PFSK-1 (cell line): Measurements from ENCODE around the gene MAML1.

Experiments used
- FOXP2 ChIP-seq: optimal IDR thresholded peaks from 2 replicates; pipeline ENCODE3; 2011; ENCODE audit warnings: borderline replicate concordance, control low read depth, inconsistent platforms; ENCODE audit not compliant: insufficient read depth; ENCODE audit errors: extremely low read length, extremely low read depth
- POLR2AphosphoS5 ChIP-seq: IDR thresholded peaks from 2 replicates; pipeline ENCODE4 v1.6.1; 2012; ENCODE audit warnings: low read depth, mild to moderate bottlenecking, control low read depth, low read length, moderate library complexity
- REST ChIP-seq, 2 experiments: IDR thresholded peaks; 2 replicates each; pipeline versions ENCODE4 v1.6.1 to v1.8.0; 2011 to 2012; ENCODE audit warnings: low read depth in 2 of 2, low read length in 2 of 2, control low read depth in 1 of 2, inconsistent platforms in 1 of 2, mild to moderate bottlenecking in 1 of 2, moderate library complexity in 1 of 2; ENCODE audit not compliant: insufficient read depth in 1 of 2
- SIN3A ChIP-seq: IDR thresholded peaks from 2 replicates; pipeline ENCODE4 v1.6.1; 2012; ENCODE audit warnings: mild to moderate bottlenecking, low read length, moderate library complexity, borderline replicate concordance; ENCODE audit not compliant: insufficient read depth
- TAF1 ChIP-seq: IDR thresholded peaks from 2 replicates; pipeline ENCODE4 v1.6.1; 2012; ENCODE audit warnings: low read length, control low read depth, borderline replicate concordance; ENCODE audit not compliant: insufficient read depth

Gene MAML1

GRCh38 chr5:179791881-179792611 lies 59.4 kb downstream of the MAML1 start:
- TF ChIP-seq POLR2AphosphoS5, result no peak
- TF ChIP-seq TAF1, result no peak

GRCh38 chr5:179792612-179793467 lies 60.2 kb downstream of the MAML1 start:
- TF ChIP-seq REST (IDR thresholded peaks at IDR 0.05; ENCODE audit: insufficient read depth in 1 of 2, low read depth in 2 of 2, low read length in 2 of 2) (no peak), TAF1 (no peak), FOXP2 (no peak), POLR2AphosphoS5 (no peak), SIN3A (no peak)

- TF ChIP-seq TAF1 (no peak), POLR2AphosphoS5 (no peak), SIN3A (no peak), FOXP2 (no peak), REST (IDR thresholded peaks at IDR 0.05; ENCODE audit: insufficient read depth in 1 of 2, low read depth in 2 of 2, low read length in 2 of 2) (no peak)
Measured at GRCh38 chr5:179793468-179794139, 61.0 kb downstream of the MAML1 start, which contains the start of gene LTC4S. Gene LTC4S (plus strand): TSS chr5:179793986. CDS start chr5:179794081, 95 bp downstream.

GRCh38 chr5:179794171-179794570 lies 61.5 kb downstream of the MAML1 start:
- TF ChIP-seq FOXP2 (no peak), REST (IDR thresholded peaks at IDR 0.05; ENCODE audit: insufficient read depth in 1 of 2, low read depth in 2 of 2, low read length in 2 of 2) (no peak), SIN3A (no peak), TAF1 (no peak), POLR2AphosphoS5 (no peak)

- TF ChIP-seq FOXP2 (no peak), SIN3A (no peak), POLR2AphosphoS5 (no peak)
Measured at GRCh38 chr5:179794575-179794974, 62.0 kb downstream of the MAML1 start.
